RPMI7951 (cell line): ENCODE measurements around the gene SMOC1. TPM values are rescaled to one million over a fixed set of nuclear protein-coding genes. Genes with fewer than 3 reads are reported as not detected.

Experiments used
- DNase-seq: peaks from one replicate; pipeline ENCODE4 v3.0.0-alpha.2; 2012; ENCODE audit warnings: low read depth
- total RNA-seq: library from RNA; depleted of rRNA; stranded (reverse); fragments of >200 nt; shearing (Covaris generic); gene quantifications from 2 replicates; pipeline ENCODE4 v1.2.3, GENCODE V29; 2014

The SMOC1 gene
- total RNA-seq, 1 experiment from 2014 or later: not detected

GRCh38 chr14:69941768-69942742 is 62.8 kb downstream of the SMOC1 start:
- DNase-seq: no peak

GRCh38 chr14:69943084-69943780 is 64.0 kb downstream of the SMOC1 start:
- DNase-seq: no peak

GRCh38 chr14:69945347-69945746 is 66.1 kb downstream of the SMOC1 start:
- DNase-seq: no peak

DNA sequence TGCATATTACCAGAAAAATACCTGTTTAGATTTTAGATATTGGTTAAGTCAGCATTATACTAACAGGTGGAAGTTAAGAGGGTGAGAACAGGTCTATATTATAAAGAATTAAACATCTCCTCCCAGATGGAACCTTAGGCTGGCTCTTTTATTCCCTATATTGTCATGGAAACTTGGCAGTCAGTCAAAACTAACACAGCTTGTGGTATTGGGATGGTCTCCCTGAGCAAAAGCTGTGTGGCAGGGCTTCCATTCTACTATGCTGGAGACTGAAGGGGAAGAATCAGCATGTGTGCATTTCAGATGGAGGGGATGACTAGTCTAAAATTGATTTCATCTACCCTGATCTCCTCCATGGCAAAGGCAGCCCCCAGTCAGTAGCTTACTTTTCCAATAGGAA is 66.7 kb downstream of the SMOC1 start:
- peak; percentile 14 for DNase-seq

DNA sequence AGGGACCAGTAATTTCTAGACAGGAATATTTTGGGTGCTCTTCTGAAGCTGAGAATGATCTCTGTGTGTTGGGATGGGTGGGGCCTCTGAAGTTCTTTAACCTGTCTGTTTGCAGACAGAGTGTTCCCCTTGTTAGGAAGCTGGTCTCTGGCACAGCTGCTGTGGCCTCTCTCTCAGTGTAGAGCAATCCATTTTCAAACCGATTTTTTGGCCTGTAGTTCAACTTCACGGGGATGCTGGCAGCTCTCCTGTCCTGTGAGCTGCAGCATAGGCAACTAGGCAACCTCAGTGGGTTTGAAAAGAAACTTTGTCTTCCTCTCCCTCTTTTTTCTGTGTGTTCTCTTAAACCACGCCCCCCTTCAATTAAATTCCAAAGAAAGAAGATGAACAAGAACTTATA is 69.1 kb downstream of the SMOC1 start:
- no peak for DNase-seq

- no peak for DNase-seq
Observed at GRCh38 chr14:69951263-69951662, 72.0 kb downstream of the SMOC1 start.

GRCh38 chr14:69951935-69952334 is 72.7 kb downstream of the SMOC1 start:
- no peak for DNase-seq

DNA sequence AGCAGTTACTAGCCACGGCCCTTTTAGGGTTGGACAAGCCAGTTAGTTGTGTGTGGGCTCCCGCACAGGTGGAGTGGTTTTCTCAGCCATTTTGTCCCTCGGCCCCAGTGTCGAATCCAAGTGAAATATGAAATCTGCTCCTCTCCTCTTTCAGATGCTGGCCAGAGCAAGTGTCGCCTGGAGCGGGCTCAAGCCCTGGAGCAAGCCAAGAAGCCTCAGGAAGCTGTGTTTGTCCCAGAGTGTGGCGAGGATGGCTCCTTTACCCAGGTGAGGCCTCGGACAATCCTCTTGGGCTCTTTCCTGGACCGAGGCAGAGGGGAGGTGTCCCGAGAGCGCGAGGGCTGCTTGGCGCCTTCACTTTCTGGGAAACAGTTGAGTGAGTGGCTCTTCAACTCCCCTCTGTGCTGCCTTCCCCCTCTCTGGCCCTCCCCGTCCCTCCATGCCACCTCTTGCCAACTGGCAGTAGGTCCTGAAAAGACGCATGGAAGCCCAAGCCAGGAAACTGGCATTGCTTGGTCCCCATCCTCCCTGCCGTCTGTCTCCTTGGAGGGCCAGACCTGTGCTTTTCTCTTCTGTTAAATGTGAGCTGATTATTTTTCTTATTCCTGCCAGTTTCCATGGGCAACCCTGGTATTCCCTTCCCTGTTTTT is 74.2 kb downstream of the SMOC1 start:
- DNase-seq: no peak

DNA sequence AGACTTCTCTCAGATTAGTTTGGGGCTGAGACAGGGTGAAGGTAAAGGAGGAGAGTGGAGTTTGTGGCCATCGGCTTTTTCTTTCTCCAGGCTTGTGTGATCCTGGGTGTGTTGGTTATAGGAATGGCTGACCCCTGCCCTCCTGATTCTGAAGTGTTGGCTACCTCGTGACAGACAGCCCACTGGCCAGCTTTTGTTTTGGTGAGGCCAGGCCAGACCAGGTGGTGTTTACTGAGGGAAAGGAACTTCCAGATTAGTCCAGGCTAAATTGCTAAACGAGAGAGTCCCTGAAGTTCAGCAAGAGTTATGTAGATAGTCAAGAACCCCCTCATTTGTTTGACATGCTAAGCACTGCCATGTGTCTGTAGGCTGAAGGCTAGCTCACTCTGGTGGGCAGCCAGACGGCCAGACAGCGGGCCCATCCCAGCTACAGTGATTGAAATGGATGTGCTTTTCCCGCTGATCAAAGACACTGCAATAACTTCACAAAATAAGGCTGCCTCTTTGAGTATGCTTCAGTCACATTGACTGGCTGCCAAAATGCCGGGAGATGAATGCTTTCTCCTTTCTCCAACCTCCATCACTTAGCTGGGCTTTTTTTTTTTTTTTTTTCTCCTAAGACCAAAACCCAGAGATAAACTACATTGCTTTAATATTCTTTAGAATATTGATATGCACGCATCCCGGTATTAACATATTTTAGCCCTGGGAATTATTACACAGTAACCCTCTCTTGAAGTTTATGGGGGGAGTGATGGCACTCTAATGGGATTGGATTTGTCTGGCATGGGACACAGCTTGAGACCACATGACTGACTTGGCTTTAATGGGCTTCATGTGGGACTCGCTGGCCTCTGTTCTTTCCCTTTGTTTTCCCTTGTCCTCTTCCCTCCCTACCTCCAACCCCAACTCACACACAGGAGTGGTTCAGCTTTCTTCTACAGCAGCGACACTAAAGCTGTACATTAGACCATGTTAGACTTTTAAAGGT is 76.9 kb downstream of the SMOC1 start:
- DNase-seq: no peak

GRCh38 chr14:69956970-69957369 is 77.8 kb downstream of the SMOC1 start:
- no peak for DNase-seq

- DNase-seq: no peak
Observed at GRCh38 chr14:69957986-69958385, 78.8 kb downstream of the SMOC1 start.

- DNase-seq: no peak
Observed at GRCh38 chr14:69959136-69959535, 79.9 kb downstream of the SMOC1 start.

DNA sequence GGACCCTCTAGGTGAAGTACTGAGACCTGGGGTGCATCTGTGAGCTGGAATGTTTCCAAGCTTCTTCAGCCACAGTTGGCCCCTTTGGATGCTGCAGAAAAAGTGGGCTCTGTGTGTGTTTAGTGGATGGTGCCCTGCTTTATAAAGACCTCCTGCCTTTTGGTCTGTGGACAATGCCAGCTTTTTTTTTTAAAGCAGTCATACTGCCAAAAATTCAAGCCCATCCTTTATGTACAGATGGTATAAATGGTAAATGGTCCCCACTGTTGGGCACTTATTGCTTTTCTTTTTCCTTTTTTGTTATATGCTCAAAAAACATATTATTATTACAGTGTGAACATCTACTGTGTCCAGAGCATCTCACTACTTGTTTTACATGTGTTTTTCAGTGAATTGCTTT is 81.1 kb downstream of the SMOC1 start:
- DNase-seq: no peak

DNA sequence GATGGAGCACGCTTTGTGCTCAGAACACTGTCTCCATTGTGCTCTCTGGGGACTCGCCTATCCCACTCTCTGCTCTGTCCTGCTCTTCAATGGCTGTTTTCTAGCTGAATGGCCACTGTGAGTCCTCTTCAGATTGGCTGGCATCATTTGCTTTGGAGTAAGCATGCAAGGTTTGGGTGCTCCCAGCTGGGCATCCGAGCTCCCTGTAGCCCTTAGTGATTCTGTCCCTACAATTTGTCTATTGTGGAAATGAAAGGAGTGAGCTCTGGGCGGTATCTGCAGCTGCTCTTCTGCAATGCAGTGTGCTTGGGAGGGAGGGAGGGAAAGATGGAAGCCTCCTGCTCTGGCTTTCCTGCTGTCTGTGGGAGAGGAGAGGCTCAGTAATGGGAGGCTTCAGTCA is 84.8 kb downstream of the SMOC1 start:
- no peak for DNase-seq

GRCh38 chr14:69964841-69965240 is 85.6 kb downstream of the SMOC1 start:
- DNase-seq: no peak

GRCh38 chr14:69968132-69968531 is 88.9 kb downstream of the SMOC1 start:
- no peak for DNase-seq

- no peak for DNase-seq
Observed at GRCh38 chr14:69968681-69969080, 89.5 kb downstream of the SMOC1 start.

DNA sequence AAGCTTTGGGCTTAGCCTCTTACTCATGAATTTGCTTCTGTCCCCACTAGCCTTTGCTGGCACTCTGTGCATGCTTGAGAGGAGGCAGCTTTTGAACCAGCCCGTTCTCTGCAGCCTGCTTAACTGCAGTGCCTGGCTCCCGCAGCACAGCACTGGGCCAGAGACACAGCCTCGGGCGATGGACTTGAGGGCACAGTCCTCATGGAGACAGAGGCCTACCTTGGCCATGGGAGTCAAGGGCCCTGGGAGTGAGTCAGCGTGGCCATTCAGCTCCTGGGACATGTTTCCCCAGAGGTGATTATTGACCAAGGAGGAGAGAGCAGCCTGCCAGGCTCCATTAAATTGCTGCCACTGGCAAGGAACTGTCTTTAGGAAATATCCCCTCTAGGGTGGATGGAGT is 93.5 kb downstream of the SMOC1 start:
- no peak for DNase-seq

- no peak for DNase-seq
Observed at GRCh38 chr14:69973846-69974245, 94.6 kb downstream of the SMOC1 start.

DNA sequence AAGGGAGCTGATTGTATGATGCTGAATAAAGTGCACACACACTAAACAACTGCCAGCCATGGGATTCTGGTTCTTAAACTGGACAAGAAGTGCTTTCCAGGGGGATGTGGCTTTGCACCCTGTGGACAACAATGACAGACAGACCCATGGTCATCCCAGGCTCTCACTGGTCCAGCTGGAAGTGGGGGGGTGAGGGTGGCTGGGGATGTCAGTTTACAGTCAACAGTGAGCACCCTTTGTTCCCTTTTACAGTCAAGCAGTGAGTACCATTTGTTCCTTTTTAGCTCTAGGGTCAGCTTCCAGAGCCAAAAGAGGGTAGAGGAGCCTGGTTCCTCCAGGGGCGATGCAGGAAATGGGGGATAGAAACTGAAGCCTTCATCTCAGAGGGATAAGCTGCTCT is 100.7 kb downstream of the SMOC1 start:
- DNase-seq: no peak
